Measurements from ENCODE around the gene ITPKB. TPM values are rescaled to one million over a fixed set of nuclear protein-coding genes. Genes with fewer than 3 reads are reported as not detected.

Gene ITPKB
- total RNA-seq, 2 donors from 2014 or later, result 22.4 to 28.3 TPM

GRCh38 chr1:226629896-226630550, 109.1 kb downstream of the ITPKB start:
- H3K36me3 ChIP-seq (ENCODE audit: control insufficient read depth, insufficient read depth, low read length), result peaks cover 13% of the 10 kb centered on the region
- Mint-ChIP-seq H3K9me3 (peaks cover 3% of the 10 kb centered on the region), H3K36me3 (ENCODE audit: low read depth) (peaks cover 15% of the 10 kb centered on the region), H3K4me1 (no peaks in the 10 kb centered on the region), H3K27me3 (ENCODE audit: insufficient read depth) (peaks cover 30% of the 10 kb centered on the region), H3K4me3 (no peak overlapping the region), H3K27ac (no peak overlapping the region)
- no peak overlapping the region for H3K27ac ChIP-seq (ENCODE audit: low read depth, low read length)
- H3K27me3 ChIP-seq (ENCODE audit: control insufficient read depth, insufficient read depth, low read length, poor library complexity, severe bottlenecking), result peaks cover 8% of the 10 kb centered on the region
- 80 to 95% methylated on average over 1 to 6 of the region's 6 CpGs for WGBS, 2 experiments (ENCODE audit: insufficient coverage in 1 of 2, insufficient read length in 1 of 2)
- H3K4me1 ChIP-seq (ENCODE audit: control insufficient read depth, insufficient read depth, low read length), result no peaks in the 10 kb centered on the region
- no peak overlapping the region for H3K9ac ChIP-seq (ENCODE audit: extremely low read depth, low read length, poor library complexity, severe bottlenecking)
- peaks cover 6% of the 10 kb centered on the region for H3K9me3 ChIP-seq (ENCODE audit: control insufficient read depth, low read length)
- DNase-seq, result peak; percentile 15
- no peak for TF ChIP-seq CTCF (conservative IDR thresholded peaks at IDR 0.05)
- no peak overlapping the region for H3K4me3 ChIP-seq (ENCODE audit: low read length)

- no peaks in the 10 kb centered on the region for H3K4me1 ChIP-seq (ENCODE audit: control insufficient read depth, insufficient read depth, low read length)
- no peaks in the 10 kb centered on the region for H3K4me1 Mint-ChIP-seq
- TF ChIP-seq CTCF (conservative IDR thresholded peaks at IDR 0.05), result no peak
- H3K9me3 Mint-ChIP-seq, result peaks cover 3% of the 10 kb centered on the region
- no peak overlapping the region for H3K27ac Mint-ChIP-seq
- peaks cover 6% of the 10 kb centered on the region for H3K9me3 ChIP-seq (ENCODE audit: control insufficient read depth, low read length)
- H3K27me3 ChIP-seq (ENCODE audit: control insufficient read depth, insufficient read depth, low read length, poor library complexity, severe bottlenecking), result peaks cover 8% of the 10 kb centered on the region
- peaks cover 13% of the 10 kb centered on the region for H3K36me3 ChIP-seq (ENCODE audit: control insufficient read depth, insufficient read depth, low read length)
- no peak overlapping the region for H3K4me3 ChIP-seq (ENCODE audit: low read length)
- peaks cover 30% of the 10 kb centered on the region for H3K27me3 Mint-ChIP-seq (ENCODE audit: insufficient read depth)
- H3K9ac ChIP-seq (ENCODE audit: extremely low read depth, low read length, poor library complexity, severe bottlenecking), result no peak overlapping the region
- DNase-seq, result peak; percentile 45
- H3K27ac ChIP-seq (ENCODE audit: low read depth, low read length), result peak overlapping the region; percentile 24
- 89 to 92% methylated on average over 6 to 18 of the region's 18 CpGs for WGBS, 2 experiments (ENCODE audit: insufficient coverage in 1 of 2, insufficient read length in 1 of 2)
- H3K36me3 Mint-ChIP-seq (ENCODE audit: low read depth), result peaks cover 14% of the 10 kb centered on the region
- no peak overlapping the region for H3K4me3 Mint-ChIP-seq
These were observed 109.7 kb downstream of the ITPKB start for GRCh38 chr1:226629210-226629895.

DNA sequence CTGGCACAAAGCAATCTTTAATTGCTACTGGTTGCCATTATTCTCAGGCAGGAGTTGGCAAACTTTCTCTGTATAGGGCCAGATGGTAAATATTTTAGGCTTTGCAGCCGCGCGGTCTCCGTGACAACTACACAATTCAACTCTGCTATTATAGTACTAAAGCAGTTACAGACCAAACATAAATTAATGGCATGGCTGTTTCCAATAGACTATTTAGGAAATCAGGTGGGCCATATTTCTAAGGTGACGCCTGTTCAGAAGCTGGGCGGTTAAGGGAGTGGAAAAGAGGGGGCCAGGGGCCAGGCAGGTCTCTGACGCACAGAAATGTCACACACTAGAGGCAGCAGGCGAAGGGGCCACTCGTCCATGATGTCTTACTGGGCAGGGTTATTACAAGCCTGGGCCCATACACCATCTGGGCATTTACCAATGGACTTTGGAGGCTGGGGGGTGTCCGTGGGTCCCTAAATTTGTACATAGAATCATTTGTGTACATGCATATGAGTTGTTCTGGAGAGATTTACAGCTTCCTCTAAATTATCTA, 110.4 kb downstream of the ITPKB start:
- no peak overlapping the region for H3K27ac Mint-ChIP-seq
- TF ChIP-seq CTCF (conservative IDR thresholded peaks at IDR 0.05), result no peak
- no peak overlapping the region for H3K4me3 Mint-ChIP-seq
- Histone ChIP-seq H3K27ac (ENCODE audit: low read depth, low read length) (no peak overlapping the region), H3K9ac (ENCODE audit: extremely low read depth, low read length, poor library complexity, severe bottlenecking) (no peak overlapping the region), H3K9me3 (ENCODE audit: control insufficient read depth, low read length) (peaks cover 6% of the 10 kb centered on the region), H3K4me1 (ENCODE audit: control insufficient read depth, insufficient read depth, low read length) (no peaks in the 10 kb centered on the region), H3K27me3 (ENCODE audit: control insufficient read depth, insufficient read depth, low read length, poor library complexity, severe bottlenecking) (peaks cover 8% of the 10 kb centered on the region), H3K36me3 (ENCODE audit: control insufficient read depth, insufficient read depth, low read length) (peaks cover 9% of the 10 kb centered on the region), H3K4me3 (ENCODE audit: low read length) (no peak overlapping the region)
- peak; percentile 28 for DNase-seq
- H3K36me3 Mint-ChIP-seq (ENCODE audit: low read depth), result peaks cover 14% of the 10 kb centered on the region
- peaks cover 30% of the 10 kb centered on the region for H3K27me3 Mint-ChIP-seq (ENCODE audit: insufficient read depth)
- no peaks in the 10 kb centered on the region for H3K4me1 Mint-ChIP-seq
- H3K9me3 Mint-ChIP-seq, result peaks cover 3% of the 10 kb centered on the region
- WGBS, 2 experiments (ENCODE audit: insufficient coverage in 1 of 2, insufficient read length in 1 of 2), result 93 to 94% methylated on average over 5 to 10 of the region's 10 CpGs
